ENCODE measurements around the gene TLCD5.

The TLCD5 gene

DNA sequence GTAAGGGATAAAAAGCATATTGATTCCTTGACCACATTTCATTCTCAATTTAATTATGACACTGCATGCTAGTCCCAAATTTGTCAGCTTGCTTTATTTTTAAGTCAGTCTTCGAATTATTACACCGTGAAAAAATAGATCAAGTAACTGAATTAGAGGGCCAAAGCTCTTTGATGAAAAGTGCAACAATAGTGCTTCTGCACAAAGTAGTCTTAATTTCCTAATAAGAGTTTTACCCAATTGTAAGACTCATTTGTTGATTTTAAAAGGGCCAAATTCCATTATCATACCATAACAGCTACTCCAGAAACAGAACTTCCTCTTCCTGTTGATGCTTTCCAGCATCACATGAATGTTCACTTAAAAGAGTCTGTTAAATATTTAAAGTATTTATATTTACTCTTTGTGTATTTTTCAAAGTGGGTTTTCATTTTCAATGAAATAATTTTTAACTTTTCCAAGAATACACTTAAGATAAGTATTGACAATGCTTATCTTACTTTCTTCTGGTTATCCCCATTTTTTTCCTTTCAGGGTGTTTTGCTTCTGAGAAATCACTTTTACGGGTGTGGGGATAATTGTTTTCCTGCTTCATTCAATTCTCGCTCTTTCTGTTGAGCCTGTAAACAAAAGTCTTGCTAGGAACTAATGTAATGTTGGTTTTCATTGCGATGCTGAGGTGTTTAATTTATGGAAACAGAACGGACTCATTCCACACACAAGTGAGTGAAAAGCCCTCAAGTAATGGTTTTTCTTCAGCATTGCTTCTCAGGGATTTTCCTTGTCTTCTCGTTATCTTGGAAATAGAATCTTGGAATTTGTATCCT is 13.2 kb downstream of the TLCD5 start:
- peak; percentile 77 for DNase-seq

DNA sequence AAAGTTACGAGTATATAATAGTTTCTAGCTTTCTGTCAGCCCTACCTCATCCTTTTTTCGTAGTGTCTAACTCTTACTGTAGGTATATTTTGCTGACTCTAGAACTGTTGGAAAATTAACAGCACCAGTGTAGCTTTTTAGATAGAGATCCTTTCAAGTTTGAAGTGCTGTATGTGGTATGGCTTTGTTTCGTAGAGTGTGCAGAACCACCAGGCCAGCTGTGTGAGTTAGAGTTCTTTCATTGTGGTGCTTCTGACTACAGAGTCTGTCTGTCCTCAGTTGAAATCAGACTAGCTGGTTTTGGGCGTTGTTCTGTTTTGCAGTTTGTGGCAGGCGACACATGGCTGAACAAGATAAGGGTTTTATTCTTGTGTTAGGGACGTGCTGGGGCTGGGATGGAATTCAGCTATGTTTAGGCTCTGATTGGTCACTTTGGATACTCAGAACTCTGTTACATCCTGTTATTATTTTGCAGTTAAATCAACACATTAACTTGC is 14.3 kb downstream of the TLCD5 start:
- peak; percentile 30 for DNase-seq

DNA sequence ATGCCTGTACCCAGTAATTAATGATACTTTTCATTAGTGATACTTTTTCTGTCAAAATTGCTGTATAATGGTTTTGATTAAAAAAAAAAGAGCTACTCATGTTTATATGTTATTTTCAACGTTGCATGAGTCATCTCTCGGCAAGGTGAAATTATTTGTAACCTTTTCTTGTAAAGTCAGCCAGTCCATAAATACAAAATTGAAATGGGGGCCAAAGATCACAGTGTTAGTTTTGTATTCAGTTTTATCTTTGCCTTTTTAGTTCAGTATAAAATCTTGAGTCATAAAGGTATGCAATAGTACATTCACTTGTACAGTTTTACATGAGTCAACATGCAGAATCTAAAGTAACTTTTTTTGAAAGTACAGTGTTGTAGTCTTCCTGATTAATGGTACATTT is 15.4 kb downstream of the TLCD5 start:
- peak; percentile 29 for DNase-seq

DNA sequence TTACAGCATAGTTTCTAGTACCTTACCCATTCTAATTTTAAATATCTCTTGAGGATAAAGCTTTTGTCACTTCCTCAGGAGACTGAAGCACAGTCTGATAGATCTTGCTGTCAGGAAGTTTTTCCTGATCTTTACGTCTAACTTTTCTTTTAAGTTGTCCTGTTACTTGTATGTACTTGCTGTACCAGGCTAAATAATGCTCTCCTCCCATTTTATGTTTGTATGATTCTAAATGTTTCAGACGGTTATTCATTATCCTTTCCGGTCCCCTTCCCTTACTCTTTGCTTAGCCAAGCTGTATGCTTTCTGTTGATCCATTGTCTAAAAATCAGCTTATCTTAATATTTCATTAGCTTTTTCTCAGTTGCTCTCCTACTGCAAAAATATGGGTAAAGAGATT is 17.1 kb downstream of the TLCD5 start:
- DNase-seq = no peak

DNA sequence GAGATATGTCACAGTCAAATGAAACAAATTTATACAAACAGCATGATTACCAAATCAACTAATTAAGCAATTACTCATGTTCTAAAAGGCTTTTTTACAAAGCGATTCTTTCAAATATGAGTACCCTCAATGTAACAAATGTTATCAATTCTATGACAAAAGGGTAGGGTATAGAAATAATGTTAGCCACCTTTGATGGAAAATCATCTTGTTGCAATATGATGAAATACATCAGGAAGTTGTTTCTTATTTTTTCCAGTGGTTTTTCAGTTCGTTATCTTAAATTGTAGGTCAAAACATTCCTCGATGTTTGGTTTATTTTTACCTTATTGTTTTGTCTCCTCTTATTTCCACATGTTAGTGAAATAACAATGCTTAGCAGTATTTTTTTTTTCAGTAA is 17.6 kb downstream of the TLCD5 start:
- no peak for DNase-seq

DNA sequence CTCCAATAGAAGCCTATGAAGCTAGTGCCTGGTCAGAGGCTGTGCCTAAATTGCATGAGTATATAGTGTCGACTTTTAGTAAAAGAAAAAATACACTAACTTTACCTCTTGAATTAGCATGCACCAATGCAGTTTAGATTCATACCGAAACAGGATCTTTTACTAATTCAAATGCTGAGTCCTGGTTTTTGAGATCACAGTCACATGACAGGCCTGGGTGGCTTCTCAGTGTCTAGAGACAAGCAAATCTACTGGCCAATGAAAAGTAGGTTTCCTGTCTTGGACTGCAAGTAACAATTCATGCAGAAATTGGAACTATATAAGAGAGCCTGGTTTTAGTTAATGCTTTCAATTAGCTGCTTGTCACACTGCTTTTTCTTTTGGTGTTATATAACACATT is 18.3 kb downstream of the TLCD5 start:
- DNase-seq = no peak

DNA sequence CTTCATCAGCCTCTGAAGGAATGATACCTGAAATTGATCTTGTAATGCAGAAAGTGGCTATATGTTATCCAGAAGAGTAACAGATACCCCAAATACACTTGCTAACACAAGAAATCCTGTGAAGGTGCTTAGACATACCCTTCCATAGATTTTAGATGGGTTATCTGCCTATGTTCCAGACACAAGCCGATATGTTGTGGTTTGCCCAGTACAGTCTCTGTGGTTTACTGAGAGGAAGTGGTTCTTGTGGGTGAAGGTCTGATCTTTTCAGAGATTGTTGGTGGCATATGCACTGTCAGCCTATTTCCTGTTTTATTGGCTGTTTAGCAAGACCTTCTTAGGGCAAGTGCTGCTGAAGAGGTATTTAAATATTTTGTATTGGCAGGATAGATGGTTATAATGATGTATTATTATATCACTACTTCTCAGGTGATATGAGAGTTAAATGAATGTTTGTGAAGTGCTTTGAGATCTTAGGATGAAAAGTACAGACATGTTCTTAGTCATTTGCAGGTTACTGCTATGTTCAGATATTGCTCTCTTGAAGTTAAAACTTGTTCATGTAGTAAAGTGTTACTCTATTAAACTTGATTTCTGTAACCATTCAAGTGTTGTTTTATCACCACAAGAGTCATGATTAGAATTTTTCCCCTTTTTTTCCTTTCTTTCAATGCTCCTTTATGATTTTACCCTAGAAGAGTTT is 19.4 kb downstream of the TLCD5 start:
- DNase-seq = peak; percentile 67

DNA sequence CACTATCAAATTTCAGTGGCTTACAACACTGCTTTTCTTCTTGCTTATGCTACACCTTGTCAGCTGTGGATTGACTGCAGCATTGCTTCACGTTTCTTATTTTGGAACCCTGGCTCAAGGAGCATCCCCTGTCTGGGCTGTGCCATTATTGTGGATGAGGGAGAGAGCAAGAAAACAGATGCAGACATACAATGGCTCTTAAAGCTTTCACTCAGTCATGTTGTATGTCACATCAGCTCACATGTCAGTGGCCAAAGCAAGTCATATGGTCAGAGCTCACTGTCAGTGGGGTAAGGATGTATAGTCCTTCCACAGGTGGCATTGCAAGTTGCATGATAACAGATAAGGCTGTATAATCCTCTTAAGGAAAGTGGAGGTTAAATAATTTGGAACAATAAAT is 21.1 kb downstream of the TLCD5 start:
- no peak for DNase-seq

DNA sequence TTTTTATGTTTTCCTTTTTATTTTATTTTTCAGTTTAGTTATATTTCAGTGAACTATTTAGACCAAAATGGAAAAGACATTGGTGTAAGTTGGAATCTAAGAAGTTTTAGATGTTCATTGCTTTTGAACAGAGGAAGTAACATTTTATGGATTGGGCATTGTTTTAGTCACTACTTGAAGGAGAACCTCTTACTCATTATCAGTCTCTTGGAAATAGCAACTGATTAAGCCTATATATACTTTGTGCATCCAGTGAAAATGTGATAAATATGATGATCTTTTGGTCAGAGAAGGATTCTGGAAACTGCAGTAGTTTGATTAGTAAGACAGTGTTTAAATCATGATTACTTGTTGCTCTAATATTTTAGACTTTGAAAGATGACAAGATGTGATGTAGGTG is 25.5 kb downstream of the TLCD5 start:
- DNase-seq = no peak

DNA sequence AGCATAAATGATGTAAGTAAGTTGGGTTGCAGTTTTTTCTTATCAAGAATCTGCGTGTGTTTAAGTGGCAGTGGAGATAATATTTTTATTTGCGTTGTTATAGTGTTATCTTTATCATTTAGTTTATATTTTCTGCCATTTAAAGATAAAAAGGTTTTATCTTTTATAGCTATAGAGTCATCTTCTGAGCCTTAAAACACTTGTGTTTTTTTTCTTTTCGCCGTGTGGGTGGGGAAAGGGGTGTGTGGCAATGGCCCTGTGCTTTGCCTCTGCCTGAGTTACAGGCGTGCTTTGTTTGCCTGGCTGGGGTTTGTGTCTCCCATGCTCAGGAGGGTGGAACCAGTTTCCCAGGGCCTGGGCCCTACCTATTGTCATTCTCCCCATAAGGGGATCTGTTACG is 27.3 kb downstream of the TLCD5 start:
- DNase-seq = no peak

DNA sequence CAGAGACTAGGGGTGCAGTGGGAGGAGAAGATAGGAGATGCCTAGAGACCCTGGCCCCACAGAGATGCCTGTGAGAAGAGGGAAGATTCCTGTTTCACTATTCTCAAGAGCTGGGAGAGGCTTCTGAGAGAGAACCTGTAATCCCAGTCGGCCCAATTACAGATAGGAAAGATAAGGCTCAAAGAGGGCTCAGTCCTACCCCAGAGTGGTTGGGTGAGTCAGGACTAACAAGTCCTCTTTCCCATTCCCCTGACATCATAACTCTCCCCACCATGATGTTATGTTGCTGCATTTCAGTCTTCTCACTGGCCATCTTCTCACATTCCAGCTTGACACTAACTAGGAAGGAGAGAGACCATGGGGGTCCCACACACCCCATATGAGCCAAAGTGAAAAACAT is 29.0 kb downstream of the TLCD5 start:
- no peak for DNase-seq

DNA sequence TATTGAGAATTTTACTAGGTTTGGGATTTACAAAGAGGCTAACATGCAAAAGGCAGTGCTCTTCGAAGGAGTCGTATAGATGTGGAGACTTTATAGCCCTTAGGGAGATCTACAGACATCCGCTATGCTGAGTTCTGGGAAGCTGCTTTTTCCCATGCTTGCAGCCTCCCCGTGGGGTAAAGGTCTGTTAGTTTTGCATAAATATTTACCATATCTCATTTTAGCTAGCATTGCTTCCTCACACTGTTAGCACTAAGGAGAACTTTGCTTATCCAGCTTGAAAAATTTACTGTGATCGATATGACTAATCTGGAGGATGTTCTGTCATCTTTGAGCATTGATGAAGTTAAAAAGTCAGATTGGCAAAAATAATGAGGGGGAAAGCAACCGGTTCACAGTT is 29.7 kb downstream of the TLCD5 start:
- no peak for DNase-seq

DNA sequence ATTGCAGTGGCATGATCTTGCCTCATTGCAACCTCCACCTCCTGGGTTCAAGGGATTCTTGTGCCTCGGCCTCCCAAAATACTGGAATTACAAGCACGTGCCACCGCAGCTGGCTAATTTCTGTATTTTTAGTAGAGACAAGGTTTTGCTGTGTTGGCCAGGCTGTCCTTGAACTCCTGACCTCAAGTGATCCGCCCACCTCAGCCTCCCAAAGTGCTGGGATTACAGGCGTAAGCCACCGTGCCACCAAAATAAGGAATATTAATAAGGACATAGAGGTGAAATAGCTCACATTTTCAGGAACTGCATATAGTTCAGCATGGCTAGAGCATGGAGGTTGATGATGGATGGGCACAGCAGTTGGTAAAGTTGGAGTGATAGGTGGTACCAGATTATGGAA is 32.5 kb downstream of the TLCD5 start:
- no peak for DNase-seq

DNA sequence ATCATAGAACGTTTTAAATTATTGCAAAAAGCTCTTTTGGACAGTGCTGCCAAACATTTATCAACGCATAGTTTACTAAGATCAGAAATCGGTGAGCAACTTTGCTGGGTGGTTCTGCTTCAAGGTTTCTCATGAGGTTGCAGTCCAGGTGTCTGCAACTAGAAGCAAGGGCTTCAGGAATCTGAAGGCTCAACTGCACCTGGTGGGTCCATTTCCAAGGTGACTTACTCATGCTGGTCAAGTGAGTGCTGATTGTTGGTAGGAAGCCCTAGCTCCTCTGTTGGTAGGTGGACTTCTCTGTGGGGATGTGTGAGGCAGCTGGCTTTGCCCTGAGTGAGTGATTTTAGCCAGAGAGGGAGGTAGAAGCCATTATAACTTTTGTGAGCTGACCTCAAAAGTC is 33.6 kb downstream of the TLCD5 start:
- no peak for DNase-seq

DNA sequence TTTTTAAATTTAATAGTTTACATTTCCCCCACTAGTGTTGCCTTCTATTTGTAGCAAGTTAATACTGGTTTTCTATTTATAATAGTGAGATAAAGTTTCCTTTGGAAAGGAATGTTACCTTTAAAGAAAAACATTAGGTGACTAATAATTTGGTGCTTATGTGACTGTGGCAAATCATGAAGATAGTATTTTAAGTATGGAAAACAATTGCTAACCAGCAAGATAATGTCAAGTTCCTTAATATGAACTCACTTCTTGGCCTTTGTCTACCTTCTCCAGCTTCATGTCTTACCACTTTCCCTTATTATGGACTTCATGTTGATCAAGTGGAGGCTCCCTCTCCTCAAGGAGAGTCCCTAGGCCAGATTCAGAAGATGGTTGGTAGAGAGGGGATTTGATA is 38.3 kb downstream of the TLCD5 start:
- no peak for DNase-seq

DNA sequence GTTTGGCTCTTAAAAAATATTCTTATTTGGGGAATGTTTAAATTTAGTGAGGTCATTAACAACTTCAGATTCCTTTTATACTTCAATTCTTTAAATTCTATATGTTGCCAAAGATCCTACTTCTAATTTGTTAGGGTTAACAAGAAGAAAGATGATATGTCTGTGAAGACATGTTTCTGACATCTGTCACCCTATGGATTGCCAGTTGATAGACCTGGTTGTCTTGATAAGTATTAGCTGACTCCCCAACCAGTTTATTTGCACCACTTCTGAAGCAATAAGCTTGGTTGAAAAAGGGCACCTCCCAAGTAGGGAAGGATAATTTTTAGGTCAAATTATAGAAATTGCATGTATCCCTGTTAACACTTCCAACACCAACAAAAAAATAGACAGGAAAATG is 40.4 kb downstream of the TLCD5 start:
- no peak for DNase-seq

DNA sequence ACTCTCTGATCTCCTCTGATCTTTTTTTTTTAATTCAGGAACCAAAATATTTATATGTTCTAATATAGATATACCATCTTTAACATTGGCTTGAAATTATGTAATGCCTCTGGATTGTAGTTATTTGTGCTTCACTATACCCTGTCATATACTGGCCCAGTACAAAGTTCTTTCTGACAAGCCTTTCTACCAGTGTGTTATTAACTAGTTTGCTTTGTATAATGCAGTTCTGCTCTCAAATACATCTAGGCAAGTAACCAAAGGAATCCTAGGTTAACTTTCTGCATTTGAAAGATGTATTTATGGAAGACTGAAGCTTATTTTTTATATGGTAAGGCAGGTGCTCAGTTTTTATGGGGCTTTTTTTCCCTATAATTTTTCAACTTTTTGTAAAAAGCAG is 47.2 kb downstream of the TLCD5 start:
- no peak for DNase-seq

DNA sequence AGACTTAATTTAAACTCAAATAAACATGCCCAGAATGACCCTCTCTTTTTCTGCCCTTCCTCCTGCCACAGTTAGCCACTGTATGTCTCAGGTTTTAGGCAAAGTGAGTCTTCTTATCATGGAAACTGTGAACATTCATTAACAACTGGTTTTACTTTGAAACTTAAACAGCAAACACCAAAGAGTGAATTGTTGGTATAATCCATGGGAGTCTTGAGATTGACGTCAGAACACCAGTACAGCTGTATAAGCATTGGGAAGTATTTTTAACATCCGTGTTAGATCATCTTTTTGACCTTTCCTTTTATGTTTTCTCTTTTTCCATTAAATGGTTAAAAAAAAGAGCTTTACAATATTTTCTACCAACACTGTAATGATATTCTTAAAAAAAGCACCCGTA is 50.0 kb downstream of the TLCD5 start:
- DNase-seq = no peak

DNA sequence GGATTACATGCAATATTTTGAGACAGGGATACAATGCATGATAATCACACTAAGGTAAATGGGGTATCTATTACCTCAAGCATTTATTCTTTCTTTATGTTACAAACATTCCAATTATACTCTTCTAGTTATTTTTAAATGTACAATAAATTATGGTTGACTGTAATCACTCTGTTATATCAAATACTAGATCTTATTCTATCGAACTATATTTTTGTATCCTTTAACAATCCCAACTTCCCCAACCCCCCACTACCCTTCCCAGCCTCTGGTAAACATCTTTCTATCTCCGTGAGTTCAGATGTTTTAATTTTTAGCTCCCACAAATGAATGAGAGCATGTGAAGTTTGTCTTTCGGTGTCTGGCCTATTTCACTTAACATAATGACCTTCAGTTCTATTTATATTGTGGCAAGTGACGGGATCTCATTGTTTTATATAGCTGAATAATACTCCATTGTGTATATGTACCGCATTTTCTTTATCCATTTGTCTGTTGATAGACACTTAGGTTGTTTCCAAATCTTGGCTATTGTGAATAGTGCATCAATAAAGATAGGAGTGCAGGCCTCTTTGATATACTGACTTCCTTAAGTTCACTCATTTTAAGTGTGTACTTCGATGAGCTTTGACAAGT is 51.6 kb downstream of the TLCD5 start:
- DNase-seq = no peak

DNA sequence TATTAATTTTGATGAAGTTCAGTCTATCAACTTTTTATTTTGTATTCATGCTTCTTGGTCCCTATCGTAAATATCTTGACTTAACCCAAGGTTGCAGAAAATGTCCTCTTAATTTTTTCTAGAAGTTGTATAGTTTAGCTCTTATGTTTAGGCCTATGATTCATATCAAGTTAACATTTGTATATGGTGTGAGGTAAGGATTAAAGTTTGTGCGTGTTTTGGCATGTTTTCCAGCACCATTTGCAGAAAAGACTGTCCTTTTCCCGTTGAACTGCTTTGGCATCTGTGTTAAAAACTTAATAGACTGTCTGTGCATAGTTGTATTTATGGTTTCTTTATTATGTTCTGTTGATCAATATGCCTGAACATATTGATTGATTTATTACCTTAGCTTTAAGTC is 53.4 kb downstream of the TLCD5 start:
- DNase-seq = no peak

DNA sequence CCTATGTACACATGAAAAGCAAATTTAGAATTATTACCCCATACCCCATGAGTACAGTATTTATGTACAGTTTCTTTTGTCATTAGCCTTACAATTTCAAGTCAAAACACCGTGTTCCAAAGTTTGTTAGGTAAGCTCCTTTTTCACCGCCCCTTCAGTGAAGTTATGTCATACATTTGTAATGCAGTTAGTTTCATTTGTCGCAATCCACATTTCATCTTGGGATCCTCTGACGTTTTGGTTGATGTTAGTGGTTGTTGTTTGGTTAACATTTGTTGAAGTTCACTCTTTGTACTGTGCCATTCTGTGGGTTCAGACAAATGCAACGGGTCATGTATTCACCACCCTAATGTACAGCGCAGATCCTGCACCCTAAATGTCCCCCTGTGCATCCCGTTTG is 56.3 kb downstream of the TLCD5 start:
- DNase-seq = no peak
